Bone marrow (tissue), 2 donors: ENCODE measurements around the gene ZNF470.

Experiments used
- DNase-seq, 2 donors: peaks; one replicate each; lab custom pipeline; 2025; lab: John Stamatoyannopoulos, UW

The ZNF470 gene

GRCh38 chr19:56608274-56608964, 41.2 kb downstream of the ZNF470 start:
- no peak for DNase-seq

GRCh38 chr19:56611288-56611687, 44.0 kb downstream of the ZNF470 start:
- DNase-seq, result no peak

- no peak for DNase-seq
Observed at GRCh38 chr19:56612737-56613136, 45.5 kb downstream of the ZNF470 start.

GRCh38 chr19:56613639-56614038, 46.4 kb downstream of the ZNF470 start:
- no peak for DNase-seq

GRCh38 chr19:56617531-56617930, 50.3 kb downstream of the ZNF470 start:
- no peak for DNase-seq

GRCh38 chr19:56619121-56619520, 51.9 kb downstream of the ZNF470 start:
- no peak for DNase-seq

GRCh38 chr19:56622374-56622773, 55.1 kb downstream of the ZNF470 start:
- DNase-seq, result no peak

GRCh38 chr19:56623006-56623405, 55.7 kb downstream of the ZNF470 start:
- no peak for DNase-seq

- no peak for DNase-seq
Observed at GRCh38 chr19:56625708-56626107, 58.4 kb downstream of the ZNF470 start.

- no peak for DNase-seq
Observed at GRCh38 chr19:56633021-56633420, 65.8 kb downstream of the ZNF470 start.

- no peak for DNase-seq
Observed at GRCh38 chr19:56637976-56638555, 70.8 kb downstream of the ZNF470 start.
